ENCODE measurements around the gene ARPP21. TPM values are rescaled to one million over a fixed set of nuclear protein-coding genes. Genes with fewer than 3 reads are reported as not detected.

Gene ARPP21
- total RNA-seq, 1 experiment from 2014 or later, result not detected

DNA sequence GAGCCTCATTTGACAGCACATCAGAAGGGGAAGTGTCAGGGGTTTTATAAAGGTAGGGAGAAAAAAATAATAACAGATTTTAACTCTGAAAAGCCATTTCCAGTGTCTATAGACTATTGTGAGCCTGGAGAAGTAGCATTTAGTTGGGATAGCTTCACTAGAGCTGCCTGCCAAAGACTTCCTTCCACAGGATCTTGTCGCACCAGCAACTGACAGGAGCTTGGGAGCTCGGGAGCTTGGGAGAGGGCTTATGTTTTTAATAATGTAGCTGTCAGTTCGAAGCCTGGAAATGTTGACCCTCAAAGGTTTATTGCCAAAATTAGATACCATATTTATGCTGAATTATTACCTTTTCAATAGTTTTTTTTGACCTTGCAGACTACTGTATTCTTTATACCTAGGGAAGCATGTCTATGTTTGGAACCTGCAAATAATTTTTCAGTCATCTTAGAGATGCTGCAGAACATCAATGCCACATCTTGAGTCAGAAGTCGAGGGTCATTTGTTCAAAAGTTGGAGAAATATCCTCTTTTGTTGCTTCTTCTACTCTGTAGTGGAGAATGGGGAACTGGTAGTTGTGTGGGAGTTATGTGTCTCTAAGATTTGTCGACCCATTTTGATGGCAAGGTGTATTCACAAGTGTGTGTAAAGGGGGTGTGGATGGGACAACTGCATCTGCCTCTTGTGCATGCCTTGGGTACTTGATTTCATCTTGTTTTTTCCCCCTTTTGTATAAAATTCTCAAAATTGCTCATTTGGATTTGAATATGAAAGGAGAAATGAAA is 41.7 kb downstream of the ARPP21 start:
- Histone ChIP-seq H3K27ac (ENCODE audit: low read length) (no peak overlapping the region), H3F3A (ENCODE audit: low read length, unreplicated experiment) (no peaks in the 10 kb centered on the region), H3K9me2 (replicated peaks; ENCODE audit: low read length) (no peaks in the 10 kb centered on the region), H3K4me3 (ENCODE audit: low read length) (no peak overlapping the region), H4K20me1 (ENCODE audit: low read length) (no peaks in the 10 kb centered on the region), H3K27me3 (ENCODE audit: low read length) (peaks cover 3% of the 10 kb centered on the region; the same call in 1 of the 2 replicates), H3K79me2 (ENCODE audit: low read length) (no peaks in the 10 kb centered on the region), H3K9ac (ENCODE audit: low read length) (no peak overlapping the region), H3K9me3 (ENCODE audit: low read length) (no peaks in the 10 kb centered on the region; the same call in 1 of the 2 replicates), H2AFZ (ENCODE audit: low read length) (no peak overlapping the region), H3K36me3 (ENCODE audit: low read depth, low read length) (no peaks in the 10 kb centered on the region), H3K4me1 (ENCODE audit: insufficient read depth, low read length) (no peaks in the 10 kb centered on the region), H3K4me2 (ENCODE audit: low read length) (no peak overlapping the region)
- no TSS peak for BruUV-seq (replicated peaks)
- CTCF ChIA-PET, result no interaction called here
- intact Hi-C loops (cut with micrococcal nuclease), result no loop called here
- POLR2A ChIA-PET (ENCODE audit: unreplicated experiment), result no interaction called here
- TF ChIP-seq CTCF (conservative IDR thresholded peaks at IDR 0.05; ENCODE audit: low read depth, low read length), result no peak
- TF ChIP-seq EZH2 (IDR thresholded peaks at IDR 0.05; ENCODE audit: low read length, unreplicated experiment), result no peak
- TF ChIP-seq EZH2phosphoT487 (IDR thresholded peaks at IDR 0.05; ENCODE audit: borderline replicate concordance, low read length), result no peak
- ATAC-seq (no peak), DNase-seq (no peak)

- H3K36me3 ChIP-seq (ENCODE audit: low read depth, low read length), result no peaks in the 10 kb centered on the region
- no peaks in the 10 kb centered on the region for H3K79me2 ChIP-seq (ENCODE audit: low read length)
- intact Hi-C loops (cut with micrococcal nuclease), result no loop called here
- ChIA-PET POLR2A (ENCODE audit: unreplicated experiment) (no interaction called here), CTCF (no interaction called here)
- H2AFZ ChIP-seq (ENCODE audit: low read length), result no peak overlapping the region
- ATAC-seq (no peak), DNase-seq (no peak)
- H3K27me3 ChIP-seq (ENCODE audit: low read length), result peaks cover 3% of the 10 kb centered on the region; the same call in 1 of the 2 replicates
- no peaks in the 10 kb centered on the region for H3F3A ChIP-seq (ENCODE audit: low read length, unreplicated experiment)
- no TSS peak for BruUV-seq (replicated peaks)
- no peaks in the 10 kb centered on the region for H3K4me1 ChIP-seq (ENCODE audit: insufficient read depth, low read length)
- no peak overlapping the region for H3K4me2 ChIP-seq (ENCODE audit: low read length)
- no peak for TF ChIP-seq EZH2phosphoT487 (IDR thresholded peaks at IDR 0.05; ENCODE audit: borderline replicate concordance, low read length)
- no peak for TF ChIP-seq CTCF (conservative IDR thresholded peaks at IDR 0.05; ENCODE audit: low read depth, low read length)
- TF ChIP-seq EZH2 (IDR thresholded peaks at IDR 0.05; ENCODE audit: low read length, unreplicated experiment), result no peak
- H3K27ac ChIP-seq (ENCODE audit: low read length), result no peak overlapping the region
- no peaks in the 10 kb centered on the region for H3K9me2 ChIP-seq (replicated peaks; ENCODE audit: low read length)
- H4K20me1 ChIP-seq (ENCODE audit: low read length), result no peaks in the 10 kb centered on the region
- no peak overlapping the region for H3K9ac ChIP-seq (ENCODE audit: low read length)
- H3K4me3 ChIP-seq (ENCODE audit: low read length), result no peak overlapping the region
- H3K9me3 ChIP-seq (ENCODE audit: low read length), result no peaks in the 10 kb centered on the region
Measured at GRCh38 chr3:35685153-35685552, 45.8 kb downstream of the ARPP21 start.

DNA sequence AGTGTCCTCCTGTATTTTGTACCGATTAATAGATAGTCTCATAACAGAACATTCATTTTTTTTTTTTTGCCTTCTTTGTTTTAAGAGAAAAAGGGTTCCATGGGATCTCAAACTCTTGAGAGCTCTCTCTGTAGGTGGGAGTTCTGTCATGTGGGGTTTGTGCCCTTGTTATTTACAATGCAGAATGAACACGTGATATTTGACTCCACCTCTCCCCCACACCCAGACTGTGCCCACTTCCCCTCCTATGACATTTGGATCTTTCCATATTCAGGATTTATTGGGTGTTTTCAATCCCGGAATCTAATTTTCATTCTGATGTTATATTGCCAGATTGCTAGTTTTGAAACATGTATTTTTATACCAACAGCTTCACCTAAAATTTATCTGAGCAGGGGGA is 49.5 kb downstream of the ARPP21 start:
- Histone ChIP-seq H3K4me3 (ENCODE audit: low read length) (no peak overlapping the region), H3K79me2 (ENCODE audit: low read length) (no peaks in the 10 kb centered on the region), H3K9me2 (replicated peaks; ENCODE audit: low read length) (no peaks in the 10 kb centered on the region), H4K20me1 (ENCODE audit: low read length) (no peaks in the 10 kb centered on the region), H3K4me1 (ENCODE audit: insufficient read depth, low read length) (no peaks in the 10 kb centered on the region), H3F3A (ENCODE audit: low read length, unreplicated experiment) (no peaks in the 10 kb centered on the region), H3K9ac (ENCODE audit: low read length) (no peak overlapping the region), H3K9me3 (ENCODE audit: low read length) (no peaks in the 10 kb centered on the region), H3K27ac (ENCODE audit: low read length) (no peak overlapping the region), H3K27me3 (ENCODE audit: low read length) (no peaks in the 10 kb centered on the region), H3K36me3 (ENCODE audit: low read depth, low read length) (no peaks in the 10 kb centered on the region), H2AFZ (ENCODE audit: low read length) (no peak overlapping the region), H3K4me2 (ENCODE audit: low read length) (no peak overlapping the region)
- POLR2A ChIA-PET (ENCODE audit: unreplicated experiment), result no interaction called here
- DNase-seq (no peak), ATAC-seq (no peak)
- intact Hi-C loops (cut with micrococcal nuclease), result no loop called here
- no peak for TF ChIP-seq EZH2phosphoT487 (IDR thresholded peaks at IDR 0.05; ENCODE audit: borderline replicate concordance, low read length)
- no peak for TF ChIP-seq EZH2 (IDR thresholded peaks at IDR 0.05; ENCODE audit: low read length, unreplicated experiment)
- no peak for TF ChIP-seq CTCF (conservative IDR thresholded peaks at IDR 0.05; ENCODE audit: low read depth, low read length)
- CTCF ChIA-PET, result no interaction called here
- BruUV-seq (replicated peaks), result no TSS peak
